Activated naive CD8-positive, alpha-beta T cell (primary cell): ENCODE results near the gene TNFSF18.

Experiments used
- H3K27ac Mint-ChIP-seq: one replicate; pipeline ENCODE4 v1.8.0; 2021; ENCODE audit warnings: mixed read lengths
- H3K27me3 Mint-ChIP-seq: one replicate; pipeline ENCODE4 v1.8.0; 2021; ENCODE audit warnings: mixed read lengths
- H3K36me3 Mint-ChIP-seq: one replicate; pipeline ENCODE4 v1.8.0; 2021; ENCODE audit warnings: mixed read lengths
- H3K4me1 Mint-ChIP-seq: one replicate; pipeline ENCODE4 v1.8.0; 2021; ENCODE audit warnings: low read depth, mixed read lengths
- H3K4me3 Mint-ChIP-seq: one replicate; pipeline ENCODE4 v1.8.0; 2021; ENCODE audit warnings: mild to moderate bottlenecking, mixed read lengths
- H3K9me3 Mint-ChIP-seq: one replicate; pipeline ENCODE4 v1.8.0; 2021; ENCODE audit warnings: low read depth, mixed read lengths

The TNFSF18 gene

DNA sequence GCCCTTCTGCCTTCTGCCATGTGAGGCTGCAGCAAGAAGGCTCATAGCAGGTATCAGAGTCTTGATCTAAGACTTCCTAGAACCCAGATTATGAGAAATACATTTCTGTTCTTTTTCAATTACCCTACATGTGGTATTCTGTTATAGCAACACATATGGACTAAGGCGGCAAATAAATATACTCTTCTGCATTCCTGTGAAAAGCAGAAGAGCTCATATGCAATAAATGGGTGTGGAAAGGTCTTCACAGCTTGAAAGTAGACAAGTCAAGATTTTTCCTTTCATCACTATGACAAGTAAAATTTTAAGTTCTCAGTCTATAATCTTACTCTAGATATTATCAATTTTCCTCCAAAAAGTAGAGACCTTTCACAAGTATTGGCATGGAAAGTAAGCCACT is 36.6 kb downstream of the TNFSF18 start:
- Mint-ChIP-seq H3K36me3 (peaks cover 5% of the 10 kb centered on the region), H3K9me3 (no peaks in the 10 kb centered on the region), H3K27ac (no peak overlapping the region), H3K27me3 (peaks cover 6% of the 10 kb centered on the region), H3K4me3 (no peak overlapping the region), H3K4me1 (peaks cover 9% of the 10 kb centered on the region)

DNA sequence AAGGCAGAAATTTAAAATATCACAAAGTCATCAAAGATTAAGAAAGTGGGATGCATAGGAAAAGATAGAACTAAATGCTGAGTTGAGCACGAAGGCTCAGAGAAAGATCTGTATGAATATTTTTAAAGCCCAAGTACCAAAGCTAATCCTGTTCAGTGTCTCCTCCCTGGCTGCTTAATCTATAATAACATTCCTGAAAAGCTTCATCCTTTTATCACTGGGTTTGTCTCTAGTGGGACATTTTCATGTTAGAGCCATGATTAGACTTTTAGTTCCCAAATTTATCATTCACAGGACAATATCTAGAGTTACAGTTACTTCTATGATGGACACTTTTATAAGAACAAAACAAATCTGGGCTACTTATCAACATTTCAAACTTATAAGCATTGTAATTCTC is 38.6 kb downstream of the TNFSF18 start:
- Mint-ChIP-seq H3K27me3 (peaks cover 6% of the 10 kb centered on the region), H3K9me3 (no peaks in the 10 kb centered on the region), H3K4me1 (no peaks in the 10 kb centered on the region), H3K27ac (no peak overlapping the region), H3K36me3 (peaks cover 5% of the 10 kb centered on the region), H3K4me3 (no peak overlapping the region)

DNA sequence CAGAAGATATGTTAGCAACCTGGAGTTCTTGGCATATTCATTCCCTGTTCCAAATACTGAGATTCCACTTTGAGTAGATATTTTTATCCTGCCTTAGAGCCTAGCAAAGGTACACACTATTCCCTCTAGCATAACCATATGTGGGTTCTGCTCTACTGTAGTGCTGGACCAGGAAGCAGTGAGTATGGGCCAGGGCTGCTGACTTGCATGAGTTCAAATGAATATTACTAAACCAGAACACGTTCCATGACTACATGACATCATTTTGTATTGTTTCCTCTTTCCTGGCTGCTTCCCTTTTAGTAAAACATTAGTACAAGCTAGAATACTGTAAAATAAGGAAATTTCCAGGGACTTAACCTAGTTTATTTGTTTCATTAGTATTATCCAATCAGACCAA is 41.1 kb downstream of the TNFSF18 start:
- Mint-ChIP-seq H3K9me3 (no peaks in the 10 kb centered on the region), H3K27ac (no peak overlapping the region), H3K27me3 (peaks cover 6% of the 10 kb centered on the region), H3K4me1 (peaks cover 12% of the 10 kb centered on the region), H3K36me3 (peaks cover 5% of the 10 kb centered on the region), H3K4me3 (no peak overlapping the region)

DNA sequence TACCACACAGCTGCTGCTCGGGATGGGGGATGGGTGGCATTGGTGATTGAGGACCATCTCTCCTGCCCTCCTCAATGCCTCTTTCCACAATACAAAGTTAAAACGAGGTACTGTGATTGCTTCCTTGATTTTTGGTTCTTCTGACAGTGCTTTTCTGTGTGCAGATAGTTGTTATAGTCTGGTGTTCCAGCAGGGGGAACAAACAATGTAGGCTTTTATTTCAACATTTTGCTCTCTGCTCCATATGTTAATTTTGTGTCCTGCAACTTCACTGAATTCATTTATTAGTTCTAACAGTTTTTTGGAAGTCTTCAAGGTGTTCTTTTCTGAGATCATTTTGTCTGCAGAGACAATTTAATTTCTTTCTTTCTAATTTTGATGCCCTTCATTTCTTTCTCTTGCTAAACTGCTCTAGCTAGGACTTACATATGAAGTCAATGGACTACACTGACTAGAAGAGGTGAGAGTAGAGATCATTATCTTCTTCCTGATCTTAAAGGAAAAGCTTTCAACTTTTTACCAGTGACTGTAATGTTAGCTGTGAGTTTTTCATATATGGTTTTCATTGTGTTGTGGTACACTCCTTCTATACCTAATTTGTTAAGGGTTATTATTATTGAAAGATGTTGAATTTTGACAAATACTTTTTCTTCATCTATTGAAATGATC is 45.4 kb downstream of the TNFSF18 start:
- Mint-ChIP-seq H3K27ac (no peak overlapping the region), H3K4me1 (peaks cover 12% of the 10 kb centered on the region), H3K27me3 (no peaks in the 10 kb centered on the region), H3K36me3 (peaks cover 8% of the 10 kb centered on the region), H3K9me3 (peaks cover 15% of the 10 kb centered on the region), H3K4me3 (no peak overlapping the region)

DNA sequence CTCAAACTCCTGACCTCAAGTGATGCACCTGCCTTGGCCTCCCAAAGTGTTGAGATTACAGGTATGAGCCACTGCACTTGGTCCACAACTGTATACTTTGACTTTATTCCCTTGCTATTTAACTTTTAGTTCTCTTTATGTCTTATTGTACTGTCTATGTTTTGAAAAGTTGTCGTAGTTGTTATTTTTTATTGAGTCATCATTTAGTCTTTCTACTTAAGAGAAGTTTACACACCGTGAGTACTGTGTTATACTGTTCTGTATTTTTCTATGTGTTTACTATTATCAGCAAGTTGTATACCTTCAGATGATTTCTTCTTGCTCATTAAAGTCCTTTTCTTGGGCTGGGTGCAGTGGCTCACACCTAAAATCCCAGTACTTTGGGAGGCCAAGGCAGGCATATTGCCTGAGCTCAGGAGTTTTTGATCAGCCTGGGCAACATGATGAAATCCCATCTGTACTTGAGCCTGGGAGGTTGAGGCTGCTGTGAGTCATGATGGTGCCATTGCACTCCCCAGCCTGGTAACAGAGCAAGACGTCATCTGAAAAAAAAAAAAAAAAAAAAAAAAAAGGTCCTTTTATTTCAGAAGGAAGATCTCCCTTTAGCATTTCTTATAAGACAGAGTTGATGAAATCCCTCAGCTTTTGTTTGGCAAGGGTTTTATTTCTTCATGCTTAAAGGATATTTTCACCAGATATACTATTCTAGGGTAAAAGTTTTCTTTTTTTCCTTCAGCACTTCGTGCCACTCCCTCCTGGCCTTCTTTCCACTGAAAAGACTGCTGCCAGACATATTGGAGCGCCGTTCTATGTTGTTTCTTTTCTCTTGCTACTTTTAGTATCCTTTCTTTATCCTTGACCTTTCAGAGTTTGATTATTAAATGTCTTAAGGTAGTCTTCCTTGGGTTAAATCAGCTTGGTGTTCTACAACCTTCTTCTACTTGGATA is 47.6 kb downstream of the TNFSF18 start:
- H3K27ac Mint-ChIP-seq, result no peak overlapping the region
- H3K4me1 Mint-ChIP-seq, result peaks cover 12% of the 10 kb centered on the region
- peaks cover 8% of the 10 kb centered on the region for H3K36me3 Mint-ChIP-seq
- H3K4me3 Mint-ChIP-seq, result no peak overlapping the region
- H3K27me3 Mint-ChIP-seq, result no peaks in the 10 kb centered on the region
- peaks cover 18% of the 10 kb centered on the region for H3K9me3 Mint-ChIP-seq

DNA sequence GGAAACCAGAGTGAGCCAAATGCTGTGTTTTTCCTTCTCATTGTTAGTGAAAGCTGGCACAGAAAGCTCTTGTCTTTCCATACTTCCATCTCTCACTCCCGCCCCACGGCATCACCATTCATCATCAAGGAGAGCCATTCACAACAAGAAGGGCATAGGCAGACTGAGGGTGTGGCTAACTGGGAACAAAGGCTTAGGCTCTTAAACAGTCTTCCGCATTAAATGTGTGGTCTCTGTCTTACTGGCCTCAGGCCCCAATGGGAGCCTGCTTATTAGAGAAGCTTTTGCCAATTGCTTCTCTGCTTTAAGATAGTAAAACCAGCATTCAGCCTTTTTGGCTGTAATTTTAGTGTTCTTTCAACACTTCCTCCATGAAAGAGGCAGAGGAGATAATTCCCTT is 51.4 kb downstream of the TNFSF18 start:
- Mint-ChIP-seq H3K4me3 (no peak overlapping the region), H3K4me1 (no peaks in the 10 kb centered on the region), H3K36me3 (peaks cover 10% of the 10 kb centered on the region), H3K9me3 (peaks cover 22% of the 10 kb centered on the region), H3K27ac (no peak overlapping the region), H3K27me3 (no peaks in the 10 kb centered on the region)

DNA sequence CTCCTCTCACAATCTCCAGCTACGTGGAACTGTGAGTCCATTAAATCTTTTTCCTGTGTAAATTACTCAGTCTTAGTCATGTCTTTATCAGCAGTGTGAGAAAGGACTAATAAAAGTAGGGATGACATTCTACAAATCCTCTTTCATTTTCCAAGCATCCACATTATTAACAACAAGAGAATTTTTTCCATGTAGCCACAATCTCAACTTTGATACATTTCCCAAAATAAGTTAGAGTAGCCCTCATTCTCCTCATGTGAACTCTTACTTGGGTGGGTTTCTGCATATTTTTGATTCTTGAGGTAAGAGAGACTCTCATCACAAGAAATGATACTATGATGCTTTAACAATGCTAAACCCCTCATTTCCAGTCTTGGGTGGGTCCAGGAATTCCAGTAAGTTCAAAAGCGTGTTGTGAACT is 52.8 kb downstream of the TNFSF18 start:
- H3K27ac Mint-ChIP-seq, result no peak overlapping the region
- peaks cover 10% of the 10 kb centered on the region for H3K36me3 Mint-ChIP-seq
- no peaks in the 10 kb centered on the region for H3K27me3 Mint-ChIP-seq
- H3K9me3 Mint-ChIP-seq, result peaks cover 22% of the 10 kb centered on the region
- no peaks in the 10 kb centered on the region for H3K4me1 Mint-ChIP-seq
- no peak overlapping the region for H3K4me3 Mint-ChIP-seq

DNA sequence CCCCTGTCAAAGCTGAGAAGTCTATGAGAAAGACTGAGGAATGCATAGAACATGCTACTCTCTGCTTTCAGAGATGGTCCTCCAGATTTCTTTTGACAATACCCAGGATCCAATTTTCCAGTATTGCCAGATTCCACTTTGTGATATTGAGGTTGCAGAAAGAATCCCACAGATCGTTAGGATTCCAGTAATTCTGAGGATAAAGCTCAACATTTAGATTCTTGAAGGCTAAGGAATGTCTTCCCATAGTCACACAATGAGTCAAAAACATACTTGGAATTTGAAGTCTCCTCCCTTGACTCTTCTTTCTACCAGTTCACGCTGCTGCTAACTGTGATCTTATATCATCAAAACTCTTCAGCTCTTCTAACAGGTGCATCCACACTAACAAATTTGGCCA is 57.1 kb downstream of the TNFSF18 start:
- H3K27ac Mint-ChIP-seq, result no peak overlapping the region
- no peaks in the 10 kb centered on the region for H3K4me1 Mint-ChIP-seq
- peaks cover 3% of the 10 kb centered on the region for H3K36me3 Mint-ChIP-seq
- no peaks in the 10 kb centered on the region for H3K27me3 Mint-ChIP-seq
- H3K9me3 Mint-ChIP-seq, result peaks cover 5% of the 10 kb centered on the region
- H3K4me3 Mint-ChIP-seq, result no peak overlapping the region

DNA sequence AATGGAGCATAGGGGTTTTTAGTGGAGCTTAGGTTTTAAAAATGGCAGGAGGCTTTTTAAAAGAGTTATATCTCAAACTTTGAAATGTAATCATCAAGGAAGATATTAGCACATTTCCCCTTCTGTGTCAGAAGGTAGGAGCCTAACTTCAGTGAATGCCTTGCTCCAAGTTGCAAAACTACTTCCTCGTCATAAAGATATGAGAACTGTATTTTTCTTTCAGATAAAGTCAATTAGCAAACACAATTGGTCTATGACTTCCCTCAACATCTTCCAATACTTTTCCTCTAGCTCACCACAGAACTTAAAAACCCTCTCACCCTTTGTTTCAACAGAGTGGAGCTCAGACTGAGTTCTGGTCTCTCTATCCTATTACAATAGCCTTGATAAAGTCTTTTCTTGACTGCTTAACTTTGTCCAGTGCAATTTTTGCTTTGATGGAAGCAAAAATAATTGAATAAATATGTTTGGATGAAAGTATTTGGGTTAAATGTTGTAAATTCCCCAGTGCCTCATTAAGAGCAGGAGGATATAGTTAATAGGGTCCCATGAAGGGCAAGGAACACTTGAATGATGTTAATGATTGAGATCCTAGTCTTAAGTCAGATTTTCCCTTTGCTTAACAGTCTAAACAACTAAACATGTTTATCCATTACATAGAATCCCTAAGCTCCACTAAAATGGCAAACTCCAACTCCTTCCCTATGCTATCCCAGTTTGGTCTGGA is 58.9 kb downstream of the TNFSF18 start:
- Mint-ChIP-seq H3K27me3 (no peaks in the 10 kb centered on the region), H3K9me3 (no peaks in the 10 kb centered on the region), H3K4me1 (no peaks in the 10 kb centered on the region), H3K4me3 (no peak overlapping the region), H3K36me3 (peaks cover 3% of the 10 kb centered on the region), H3K27ac (no peak overlapping the region)

DNA sequence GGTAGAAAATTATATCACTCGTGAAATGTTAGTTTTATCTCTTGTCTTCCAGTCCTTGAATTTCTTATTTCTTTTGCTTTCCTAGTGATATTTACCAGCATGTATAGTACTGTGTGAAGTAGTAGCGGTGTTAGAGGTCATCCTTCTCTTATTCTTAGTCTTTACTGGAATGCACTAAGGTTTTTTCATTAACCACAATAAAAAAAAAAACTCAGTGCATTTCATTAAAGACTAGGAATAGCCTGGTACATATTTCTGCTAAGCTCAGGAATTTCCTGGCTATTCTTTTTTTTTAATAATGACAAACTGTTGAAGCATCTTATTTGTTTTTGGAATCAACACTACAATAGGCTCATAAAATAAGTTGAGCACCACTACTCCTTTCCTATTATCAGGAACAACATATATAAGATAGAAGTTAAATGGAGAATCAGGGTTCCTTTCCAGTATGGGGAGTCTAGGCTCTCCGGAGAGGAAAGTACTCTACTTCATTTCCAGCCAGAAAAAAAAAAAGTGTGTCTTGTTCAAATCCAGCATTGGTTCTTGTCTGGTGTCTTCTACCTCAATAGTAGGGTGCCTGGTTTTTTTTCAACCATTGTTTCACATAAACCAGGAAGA is 60.0 kb downstream of the TNFSF18 start:
- Mint-ChIP-seq H3K27me3 (no peaks in the 10 kb centered on the region), H3K4me1 (no peaks in the 10 kb centered on the region), H3K4me3 (no peak overlapping the region), H3K27ac (no peak overlapping the region), H3K36me3 (no peaks in the 10 kb centered on the region), H3K9me3 (no peaks in the 10 kb centered on the region)
